ENCODE results near the gene COL5A3. TPM values are rescaled to one million over a fixed set of nuclear protein-coding genes. Genes with fewer than 3 reads are reported as not detected.

The COL5A3 gene
- total and polyA plus RNA-seq, 8 donors: 4.5 to 21.9 (median 6.3) TPM

DNA sequence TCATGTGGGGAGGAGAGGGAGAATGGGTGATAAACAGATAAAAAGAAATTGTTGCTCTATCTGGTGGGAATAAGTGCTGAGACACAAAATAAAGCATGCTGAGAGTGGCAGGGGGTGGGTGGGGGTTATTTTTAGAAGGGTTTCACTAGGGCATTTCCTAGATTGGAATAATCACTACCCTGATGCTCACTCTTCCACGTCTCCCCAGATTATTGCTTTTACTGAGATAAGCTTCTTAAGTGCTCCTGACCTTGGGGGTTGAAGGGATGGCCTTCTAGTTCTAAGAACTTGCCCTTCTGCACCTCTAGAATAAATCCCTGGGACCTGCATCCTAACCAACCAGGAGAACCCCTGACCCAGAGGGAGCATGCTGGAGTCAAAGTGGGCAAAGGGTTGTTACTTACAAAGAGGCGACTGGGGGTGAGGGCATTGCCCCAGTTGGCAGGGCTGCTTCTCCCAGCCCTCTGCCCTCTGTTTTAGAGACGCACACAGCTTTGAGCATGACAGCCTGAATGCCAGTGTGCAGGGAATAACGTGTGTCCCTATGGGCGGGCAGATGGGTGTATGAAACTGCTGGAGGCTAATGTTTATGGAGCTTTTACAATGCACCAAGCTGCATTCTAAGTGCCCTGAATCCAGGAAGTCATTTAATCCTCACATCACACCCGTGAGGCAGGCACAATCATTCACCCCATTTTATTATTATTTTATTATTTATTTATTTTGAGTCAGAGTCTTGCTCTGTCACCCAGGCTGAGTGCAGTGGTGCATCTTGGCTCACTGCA, 3.7 kb upstream of the COL5A3 start:
- ATAC-seq: no peak
- Histone ChIP-seq H3K36me3 (no peaks in the 10 kb centered on the region), H3K4me3 (no peak overlapping the region), H3K9me3 (no peaks in the 10 kb centered on the region), H3K4me1 (no peaks in the 10 kb centered on the region), H3K27me3 (peaks cover 14 to 79% of the 10 kb centered on the region in 2 donors), H3K27ac (no peak overlapping the region)
- intact Hi-C loops (cut with DNase I): no loop called here
- no peak for DNase-seq
- TF ChIP-seq, protein P1, sequence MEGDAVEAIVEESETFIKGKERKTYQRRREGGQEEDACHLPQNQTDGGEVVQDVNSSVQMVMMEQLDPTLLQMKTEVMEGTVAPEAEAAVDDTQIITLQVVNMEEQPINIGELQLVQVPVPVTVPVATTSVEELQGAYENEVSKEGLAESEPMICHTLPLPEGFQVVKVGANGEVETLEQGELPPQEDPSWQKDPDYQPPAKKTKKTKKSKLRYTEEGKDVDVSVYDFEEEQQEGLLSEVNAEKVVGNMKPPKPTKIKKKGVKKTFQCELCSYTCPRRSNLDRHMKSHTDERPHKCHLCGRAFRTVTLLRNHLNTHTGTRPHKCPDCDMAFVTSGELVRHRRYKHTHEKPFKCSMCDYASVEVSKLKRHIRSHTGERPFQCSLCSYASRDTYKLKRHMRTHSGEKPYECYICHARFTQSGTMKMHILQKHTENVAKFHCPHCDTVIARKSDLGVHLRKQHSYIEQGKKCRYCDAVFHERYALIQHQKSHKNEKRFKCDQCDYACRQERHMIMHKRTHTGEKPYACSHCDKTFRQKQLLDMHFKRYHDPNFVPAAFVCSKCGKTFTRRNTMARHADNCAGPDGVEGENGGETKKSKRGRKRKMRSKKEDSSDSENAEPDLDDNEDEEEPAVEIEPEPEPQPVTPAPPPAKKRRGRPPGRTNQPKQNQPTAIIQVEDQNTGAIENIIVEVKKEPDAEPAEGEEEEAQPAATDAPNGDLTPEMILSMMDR (IDR thresholded peaks at IDR 0.05): no peak

DNA sequence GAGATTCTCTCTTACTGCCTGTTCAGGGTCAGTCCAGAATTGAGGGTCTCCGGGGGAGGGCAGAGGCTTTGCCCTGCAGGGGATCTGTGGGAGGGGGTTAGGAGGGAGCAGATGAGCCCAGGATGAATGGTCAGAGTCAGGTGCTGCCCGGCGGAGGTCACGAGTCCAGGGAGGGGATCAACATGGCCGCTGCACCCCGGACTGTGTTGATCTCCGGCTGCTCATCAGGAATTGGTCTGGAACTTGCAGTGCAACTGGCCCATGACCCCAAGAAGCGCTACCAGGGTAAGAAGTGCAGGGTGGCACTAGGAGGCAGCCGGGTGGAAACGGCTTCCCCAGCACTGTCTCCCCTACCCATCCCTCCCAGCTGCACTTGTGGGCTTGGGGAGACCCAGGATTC, 3.0 kb upstream of the COL5A3 start, which contains the start of gene RDH8:
Gene RDH8, plus strand, starts transcription at position 168 of the 400 bp plus-strand sequence. Its CDS starts 15 bp downstream, at position 183.
- no peak for ATAC-seq

DNA sequence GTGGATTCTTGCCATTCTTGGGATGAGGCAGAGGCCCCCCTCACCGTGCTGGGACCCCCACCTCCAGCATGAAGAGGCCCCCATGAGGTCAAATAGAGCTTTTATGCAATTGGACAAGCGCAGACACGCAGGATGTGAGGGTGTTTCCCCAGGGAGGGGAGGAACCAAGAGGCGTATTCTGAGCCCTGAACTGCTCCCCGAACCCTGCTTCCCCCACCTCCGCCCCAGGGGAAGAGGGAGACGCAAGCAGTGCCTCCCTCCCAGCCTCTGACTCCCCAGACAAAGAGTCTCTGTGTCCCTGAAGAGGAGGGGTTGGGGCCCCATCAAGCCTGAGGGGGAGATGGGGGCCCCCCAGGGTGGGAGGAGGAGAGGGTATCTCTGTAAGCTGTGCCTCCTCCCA, 1.7 kb upstream of the COL5A3 start:
- intact Hi-C loops (cut with DNase I): no loop called here
- Histone ChIP-seq H3K27me3 (peaks cover 17 to 94% of the 10 kb centered on the region in 2 donors), H3K36me3 (no peaks in the 10 kb centered on the region), H3K4me3 (no peak overlapping the region), H3K9me3 (no peaks in the 10 kb centered on the region), H3K27ac (no peak overlapping the region), H3K4me1 (no peaks in the 10 kb centered on the region)
- TF ChIP-seq, protein P1 (IDR thresholded peaks at IDR 0.05): no peak
- ATAC-seq (no peak), DNase-seq (no peak)

More for the DNA sequence above, 3.0 kb upstream of the COL5A3 start, which contains the start of gene RDH8:
- DNase-seq: no peak
- TF ChIP-seq, protein P1 (IDR thresholded peaks at IDR 0.05): no peak
- Histone ChIP-seq H3K9me3 (no peaks in the 10 kb centered on the region), H3K4me3 (no peak within 1 kb of the TSS), H3K4me1 (no peaks in the 10 kb centered on the region), H3K27ac (no peak within 1 kb of the TSS), H3K36me3 (no peaks in the 10 kb centered on the region), H3K27me3 (peaks cover 17 to 86% of the 10 kb centered on the region in 2 donors)
- intact Hi-C loops (cut with DNase I): no loop called here

DNA sequence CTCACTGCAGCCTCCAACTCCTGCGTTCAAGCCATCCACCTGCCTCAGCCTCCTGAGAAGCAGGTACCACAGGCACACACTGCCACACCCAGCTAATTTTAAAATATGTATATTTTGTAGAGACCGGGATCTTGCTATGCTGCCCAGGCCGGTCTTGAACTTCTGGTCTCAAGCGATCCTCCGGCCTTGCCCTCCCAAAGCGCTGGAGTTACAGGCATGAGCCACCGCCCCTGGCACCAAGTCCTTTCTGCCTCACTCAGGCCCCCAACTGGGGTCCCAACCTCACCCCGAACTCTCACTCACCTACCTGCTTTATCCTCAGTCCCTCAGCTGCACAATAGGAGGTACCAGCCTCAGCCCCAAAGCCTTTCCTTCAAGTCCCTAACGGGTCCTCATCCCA, 635 bp upstream of the COL5A3 start:
- ATAC-seq (no peak), DNase-seq (no peak)
- Histone ChIP-seq H3K27me3 (peaks cover 17 to 97% of the 10 kb centered on the region in 2 donors), H3K36me3 (no peaks in the 10 kb centered on the region), H3K27ac (no peak overlapping the region), H3K4me1 (no peaks in the 10 kb centered on the region), H3K4me3 (no peak overlapping the region), H3K9me3 (no peaks in the 10 kb centered on the region)
- intact Hi-C loops (cut with DNase I): no loop called here
- TF ChIP-seq, protein P1 (IDR thresholded peaks at IDR 0.05): no peak

DNA sequence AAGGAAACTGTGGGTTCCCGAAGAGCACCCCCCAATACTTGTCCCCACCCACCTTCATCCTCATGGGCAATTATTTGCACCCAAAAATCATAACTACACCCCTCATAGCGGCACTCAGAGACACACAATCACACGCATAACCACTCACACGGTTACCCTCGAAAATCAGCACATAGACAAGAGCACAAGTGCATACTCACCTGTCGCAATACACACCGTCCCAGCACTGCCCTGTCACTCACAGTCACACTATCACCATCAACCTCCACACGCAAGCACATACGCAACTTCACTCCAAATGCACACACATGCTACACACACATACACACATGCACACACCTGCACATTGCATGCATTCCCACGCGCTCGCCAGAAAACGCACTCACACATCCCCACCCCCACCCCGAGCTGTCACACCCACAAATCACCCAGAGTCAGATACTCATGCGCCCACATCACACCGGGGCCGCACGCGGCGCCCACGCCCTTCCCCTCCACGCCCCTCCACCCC, 535 bp downstream of the COL5A3 start:
- intact Hi-C loops (cut with DNase I): no loop called here
- H3K4me3 ChIP-seq: peak overlapping the region; percentile 21 to 33
- H3K36me3 ChIP-seq: no peaks in the 10 kb centered on the region
- TF ChIP-seq, protein P1 (IDR thresholded peaks at IDR 0.05): no peak
- peaks cover 17 to 99% of the 10 kb centered on the region in 2 donors for H3K27me3 ChIP-seq
- no peaks in the 10 kb centered on the region for H3K9me3 ChIP-seq
- no peak for DNase-seq
- no peak overlapping the region for H3K27ac ChIP-seq
- no peaks in the 10 kb centered on the region for H3K4me1 ChIP-seq
- no peak for ATAC-seq

All from left lung (tissue), 10 donors.